Panc1 (cell line): ENCODE measurements around the gene CD101. TPM values are rescaled to one million over a fixed set of nuclear protein-coding genes. Genes with fewer than 3 reads are reported as not detected.

Experiments
- ATAC-seq: fragments of 200-7000 bp; cut with Tn5 transposase; 2 replicates; pipeline ENCODE4 v1.9.1; 2020; ENCODE audit warnings: mild to moderate bottlenecking, moderate library complexity
- BruUV-seq: library from RNA; stranded (reverse); fragments of 400-500 nt; replicated peaks from 2 replicates; lab custom pipeline; 2021; lab: Mats Ljungman, UMichigan
- CTCF ChIA-PET: fragments of 300-600 bp; sonication (Branson Sonifier 250); formaldehyde crosslinking; loops from one replicate; lab custom pipeline; 2022; ENCODE audit warnings: antibody characterized with exemption; lab: Charles Lee
- POLR2A ChIA-PET: fragments of 300-600 bp; sonication (Branson Sonifier 250); formaldehyde crosslinking; loops from one replicate; lab custom pipeline; 2022; ENCODE audit warnings: antibody characterized with exemption; lab: Charles Lee
- DNase-seq: peaks from one replicate; pipeline ENCODE4 v3.0.0-alpha.2; 2010; ENCODE audit warnings: low read depth, low spot score
- H3K27ac ChIP-seq: 2 replicates; pipeline ENCODE4 v1.5.1; 2011; ENCODE audit warnings: mild to moderate bottlenecking, low read length, inconsistent platforms
- H3K27me3 ChIP-seq: fragments of 200-500 bp; sonication (Bioruptor generic); 2 replicates; pipeline ENCODE4 v1.6.0; 2014; ENCODE audit warnings: low read length, inconsistent platforms; ENCODE audit not compliant: control insufficient read depth, insufficient read depth
- H3K36me3 ChIP-seq: fragments of 200-500 bp; sonication (Bioruptor generic); 2 replicates; pipeline ENCODE4 v1.5.1; 2014; ENCODE audit warnings: inconsistent platforms, mild to moderate bottlenecking, low read length, moderate library complexity; ENCODE audit not compliant: control insufficient read depth, insufficient read depth
- H3K4me1 ChIP-seq: 2 replicates; pipeline ENCODE4 v1.5.1; 2011; ENCODE audit warnings: inconsistent platforms, mild to moderate bottlenecking, low read length, moderate library complexity; ENCODE audit not compliant: control insufficient read depth, insufficient read depth
- H3K4me3 ChIP-seq, 2 experiments: 2 replicates each; pipeline ENCODE4 v1.5.1; 2011 to 2012; ENCODE audit warnings: low read depth in 2 of 2, low read length in 2 of 2, mild to moderate bottlenecking in 2 of 2, inconsistent platforms in 1 of 2, moderate library complexity in 1 of 2
- H3K9me3 ChIP-seq: fragments of 200-500 bp; sonication (Bioruptor generic); 2 replicates; pipeline ENCODE4 v1.5.1; 2014; ENCODE audit warnings: low read depth, mild to moderate bottlenecking, inconsistent platforms, low read length, moderate library complexity; ENCODE audit not compliant: control insufficient read depth, insufficient read depth
- CTCF ChIP-seq: fragments of 450-650 bp; IDR thresholded peaks from 2 replicates; pipeline ENCODE4 v1.5.1; 2017; ENCODE audit warnings: mild to moderate bottlenecking
- POLR2AphosphoS5 ChIP-seq: IDR thresholded peaks from 2 replicates; pipeline ENCODE4 v1.6.1; 2012; ENCODE audit warnings: mild to moderate bottlenecking, low read depth, low read length, moderate library complexity
- REST ChIP-seq, 2 experiments: IDR thresholded peaks; 2 replicates each; pipeline ENCODE4 v1.6.1; 2011 to 2012; ENCODE audit warnings: low read depth in 2 of 2, control low read depth in 1 of 2, low read length in 1 of 2, mild to moderate bottlenecking in 1 of 2, moderate library complexity in 1 of 2; ENCODE audit not compliant: insufficient read depth in 1 of 2
- SIN3A ChIP-seq: IDR thresholded peaks from 2 replicates; pipeline ENCODE4 v1.6.1; 2012; ENCODE audit warnings: low read depth, mild to moderate bottlenecking, low read length, moderate library complexity, borderline replicate concordance; ENCODE audit not compliant: insufficient read depth
- TCF7L2 ChIP-seq: IDR thresholded peaks from 2 replicates; pipeline ENCODE4 v1.6.1; 2011; ENCODE audit warnings: mild to moderate bottlenecking, low read depth, low read length, inconsistent platforms
- in situ Hi-C: cut with HindIII; loops from 2 replicates; pipeline ENCODE4 v1.10.0; 2016; ENCODE audit warnings: low sequenced_read_pairs, low pct_unique_long_range_greater_than_20kb
- intact Hi-C: fragments of 100-400 bp; cut with micrococcal nuclease; formaldehyde crosslinking; loops from one replicate; pipeline ENCODE4 v1.10.0; 2022; ENCODE audit not compliant: unreplicated experiment
- total RNA-seq: library from RNA; stranded (reverse); gene quantifications from one replicate; pipeline ENCODE4 v1.2.1, GENCODE V29; 2021; ENCODE audit not compliant: unreplicated experiment

CD101 gene
- total RNA-seq, 1 experiment from 2014 or later = not detected

GRCh38 chr1:116982319-116983004, 19.1 kb upstream of the CD101 start:
- H3K9me3 ChIP-seq = no peaks in the 10 kb centered on the region
- no peak for ATAC-seq
- no peak overlapping the region for H3K27ac ChIP-seq
- TF ChIP-seq TCF7L2 = no peak
- no peak for TF ChIP-seq REST (IDR thresholded peaks at IDR 0.05; ENCODE audit: insufficient read depth in 1 of 2, low read depth in 2 of 2, low read length in 1 of 2)
- TF ChIP-seq CTCF = no peak
- DNase-seq = no peak
- in situ Hi-C loops = no loop called here
- no peak overlapping the region for H3K4me3 ChIP-seq
- ChIA-PET CTCF (no interaction called here), POLR2A (interaction anchor here (0.6 kb wide), 1 partner anchor 83 kb away, joined by 8 read pairs; no protein-coding TSS in a partner anchor)
- BruUV-seq = no TSS peak
- no peaks in the 10 kb centered on the region for H3K36me3 ChIP-seq
- no peaks in the 10 kb centered on the region for H3K4me1 ChIP-seq
- intact Hi-C loops = no loop called here
- H3K27me3 ChIP-seq = no peaks in the 10 kb centered on the region

GRCh38 chr1:116983112-116983511, 18.4 kb upstream of the CD101 start:
- in situ Hi-C loops (no loop called here), intact Hi-C loops (no loop called here)
- BruUV-seq = no TSS peak
- ChIA-PET CTCF (no interaction called here), POLR2A (interaction anchor here (0.6 kb wide), 1 partner anchor 84 kb away, joined by 8 read pairs; no protein-coding TSS in a partner anchor)
- no peak overlapping the region for H3K27ac ChIP-seq
- no peaks in the 10 kb centered on the region for H3K36me3 ChIP-seq
- H3K4me1 ChIP-seq = no peaks in the 10 kb centered on the region
- ATAC-seq (no peak), DNase-seq (no peak)
- H3K4me3 ChIP-seq = no peak overlapping the region
- TF ChIP-seq CTCF (no peak), POLR2AphosphoS5 (no peak), TCF7L2 (no peak), REST (IDR thresholded peaks at IDR 0.05; ENCODE audit: insufficient read depth in 1 of 2, low read depth in 2 of 2, low read length in 1 of 2) (no peak), SIN3A (no peak)
- no peaks in the 10 kb centered on the region for H3K9me3 ChIP-seq
- H3K27me3 ChIP-seq = no peaks in the 10 kb centered on the region
